Stimulated activated CD8-positive, alpha-beta memory T cell treated with anti-CD3 and anti-CD28 coated beads, Interleukin-2, amount 100 ng/mL, for 1 hour (primary cell): ENCODE data around the gene BACH2.
"Not testable (repeated sequence)": the region's sequence is repeated elsewhere in the genome, so short reads cannot be mapped to it uniquely, and the experiment has no call there.

Source experiments
- DNase-seq, 2 donors: peaks; one replicate each; pipeline ENCODE4 v3.0.0-alpha.2; 2020; ENCODE audit warnings: low read depth in 2 of 2

The BACH2 gene

GRCh38 chr6:90154755-90155470 is 141.7 kb downstream of the BACH2 start:
- DNase-seq, result no peak

- no peak for DNase-seq
These were observed 144.8 kb downstream of the BACH2 start for GRCh38 chr6:90151576-90152422.

GRCh38 chr6:90149280-90149679 is 147.4 kb downstream of the BACH2 start:
- no peak for DNase-seq

- DNase-seq, result no peak
These were observed 147.8 kb downstream of the BACH2 start for GRCh38 chr6:90148867-90149266.

- DNase-seq, result no peak
These were observed 149.6 kb downstream of the BACH2 start for GRCh38 chr6:90146921-90147649.

GRCh38 chr6:90146024-90146423 is 150.6 kb downstream of the BACH2 start:
- DNase-seq, result no peak

GRCh38 chr6:90144928-90145555 is 151.6 kb downstream of the BACH2 start:
- DNase-seq, result no peak

- no peak for DNase-seq
These were observed 152.2 kb downstream of the BACH2 start for GRCh38 chr6:90144396-90144795.

- DNase-seq, result no peak
These were observed 156.0 kb downstream of the BACH2 start for GRCh38 chr6:90140683-90141082.

GRCh38 chr6:90139272-90139817 is 157.3 kb downstream of the BACH2 start:
- DNase-seq, result no peak

- DNase-seq, result no peak
These were observed 159.6 kb downstream of the BACH2 start for GRCh38 chr6:90136837-90137568.

GRCh38 chr6:90136176-90136575 is 160.5 kb downstream of the BACH2 start:
- no peak for DNase-seq

GRCh38 chr6:90135667-90136066 is 161.0 kb downstream of the BACH2 start:
- DNase-seq, result no peak

- not testable (repeated sequence) for DNase-seq
These were observed 163.0 kb downstream of the BACH2 start for GRCh38 chr6:90133664-90134063.

GRCh38 chr6:90131614-90132423 is 164.8 kb downstream of the BACH2 start:
- no peak for DNase-seq

GRCh38 chr6:90131125-90131524 is 165.5 kb downstream of the BACH2 start:
- DNase-seq, result no peak

GRCh38 chr6:90128687-90129086 is 168.0 kb downstream of the BACH2 start:
- DNase-seq, result not testable (repeated sequence)

GRCh38 chr6:90127595-90127994 is 169.0 kb downstream of the BACH2 start:
- no peak for DNase-seq

- DNase-seq, result no peak
These were observed 169.8 kb downstream of the BACH2 start for GRCh38 chr6:90126839-90127238.

- DNase-seq, result no peak
These were observed 170.5 kb downstream of the BACH2 start for GRCh38 chr6:90126181-90126580.
